HG03066 (cell line): ENCODE measurements around the gene LDHAL6B.

Source experiments
- ATAC-seq: cut with Tn5 transposase; IDR thresholded peaks from one replicate; pipeline ENCODE4 v1.9.1; 2021; ENCODE audit warnings: low read depth; ENCODE audit not compliant: unreplicated experiment

The LDHAL6B gene

DNA sequence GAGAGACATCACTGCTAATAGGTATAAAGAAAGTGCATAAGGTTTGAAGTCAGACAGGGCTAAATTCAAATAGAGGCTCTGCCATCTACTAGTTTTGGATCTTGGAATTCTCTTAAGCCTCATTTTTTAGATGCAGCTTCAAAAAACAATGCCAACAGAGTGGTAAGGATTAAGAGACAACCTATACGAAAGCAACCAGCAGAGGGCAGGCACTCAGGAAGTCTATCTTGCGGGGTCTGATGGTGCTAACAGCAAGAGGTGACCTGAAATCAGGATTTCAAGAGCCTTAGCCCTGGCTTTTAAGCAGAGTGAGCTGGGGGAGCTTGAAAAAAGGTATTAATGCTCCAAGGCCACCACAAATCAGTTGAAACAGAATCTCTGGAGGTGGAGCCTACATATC is 40.7 kb downstream of the LDHAL6B start:
- no peak for ATAC-seq

DNA sequence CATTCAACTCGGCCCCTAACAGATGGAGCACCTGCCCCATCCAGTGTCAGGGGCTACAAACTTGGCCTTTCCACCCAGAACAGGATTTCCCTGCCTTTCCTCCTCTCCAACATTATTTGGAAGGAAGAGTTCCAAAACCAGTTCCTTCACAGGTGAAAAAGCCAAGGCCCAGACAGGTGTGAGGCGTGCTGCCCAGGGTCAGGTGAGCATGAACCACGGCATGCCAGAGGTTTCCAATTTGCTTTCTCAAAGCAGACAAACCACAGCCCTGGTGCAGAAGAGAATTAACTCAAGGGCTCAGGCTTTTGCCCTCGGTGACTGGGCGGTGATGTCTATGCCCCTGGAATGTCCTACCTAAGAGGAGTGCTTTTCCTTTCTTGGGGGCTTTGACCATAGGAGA is 43.2 kb downstream of the LDHAL6B start:
- no peak for ATAC-seq

DNA sequence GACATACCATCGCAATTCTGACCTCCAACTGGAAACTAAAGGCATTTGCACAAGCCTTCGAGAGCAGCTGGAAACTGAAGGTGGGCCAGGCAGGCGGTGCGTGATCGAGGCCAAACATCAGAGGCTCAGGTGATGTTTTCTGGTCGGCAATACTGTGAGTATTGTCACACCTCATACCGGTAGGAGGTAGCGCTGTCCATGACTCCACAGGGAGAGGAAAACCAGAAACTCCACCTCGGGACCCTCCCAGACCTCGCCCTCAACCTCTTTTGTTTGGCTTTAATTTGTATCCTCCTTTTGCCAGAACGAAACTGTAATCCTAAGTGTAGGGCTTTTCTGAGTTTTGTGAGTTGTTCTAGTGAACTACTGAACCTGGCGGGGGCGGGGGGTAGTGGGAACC is 43.6 kb downstream of the LDHAL6B start:
- no peak for ATAC-seq

DNA sequence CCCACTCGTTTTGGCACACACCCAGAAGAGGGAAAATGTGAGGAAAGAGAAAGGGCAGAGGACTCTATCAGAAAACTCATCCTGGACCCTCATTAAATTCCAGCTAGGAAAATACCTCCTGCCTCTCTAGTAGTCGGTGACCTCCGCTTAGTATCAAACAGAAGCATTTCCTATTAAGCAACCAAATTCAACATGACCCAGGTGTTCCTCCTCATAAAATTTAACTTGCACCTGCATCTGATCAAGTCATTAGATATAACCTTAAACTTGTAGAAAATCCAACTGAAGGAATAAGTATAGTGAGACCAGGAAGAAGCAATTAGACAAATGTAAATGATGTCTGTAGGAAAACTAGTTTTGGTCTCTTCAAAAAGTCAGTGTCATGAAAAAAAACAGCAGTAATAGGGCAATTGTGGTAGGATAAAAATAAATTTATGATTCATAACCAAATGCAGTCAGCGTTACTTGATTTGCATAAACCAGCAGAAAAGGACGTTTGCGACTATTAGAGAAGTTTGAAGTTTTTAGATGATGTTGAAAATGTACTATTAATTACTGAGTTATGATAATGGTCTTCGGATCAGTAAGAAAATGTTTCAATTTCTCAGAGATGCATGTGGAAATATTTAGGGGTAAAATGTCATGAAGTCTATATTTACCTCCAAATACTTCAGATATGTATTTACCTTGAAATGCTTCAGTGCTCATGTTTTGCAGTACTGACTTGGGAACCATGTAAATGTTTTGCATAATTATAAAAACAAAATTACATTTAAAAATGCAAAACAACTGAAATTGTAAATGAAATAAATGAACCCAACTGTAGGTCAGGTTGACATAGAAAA is 44.6 kb downstream of the LDHAL6B start:
- no peak for ATAC-seq

- ATAC-seq: no peak
These were observed 45.5 kb downstream of the LDHAL6B start for GRCh38 chr15:59252137-59252536.

GRCh38 chr15:59255680-59256336 is 49.2 kb downstream of the LDHAL6B start:
- no peak for ATAC-seq

- no peak for ATAC-seq
These were observed 49.8 kb downstream of the LDHAL6B start for GRCh38 chr15:59256482-59256881.

DNA sequence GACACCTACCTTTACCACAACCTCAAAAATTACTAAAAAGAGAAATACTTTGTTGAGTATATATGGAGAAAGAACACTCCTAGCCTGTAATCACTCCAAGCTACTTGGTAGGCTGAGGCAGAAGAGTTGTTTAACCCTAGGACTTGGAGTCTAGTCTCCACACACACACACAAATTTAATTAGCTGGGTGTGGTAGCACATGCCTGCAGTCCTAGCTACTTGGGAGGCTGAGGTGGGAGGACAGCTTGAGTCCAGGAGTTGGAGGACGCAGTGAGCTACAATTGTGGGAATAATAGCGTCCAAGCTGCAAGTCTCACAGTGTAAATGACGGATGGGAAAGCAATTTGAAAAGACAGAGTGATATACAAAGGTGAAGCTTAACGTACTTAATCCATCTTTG is 50.5 kb downstream of the LDHAL6B start:
- no peak for ATAC-seq
